Gastrocnemius medialis (tissue), 4 donors: ENCODE results near the gene MORN5.

Experiments
- CTCF ChIP-seq, 5 experiments: fragments of 450-650 bp in 3 of 5; fragments of 200-600 bp in 2 of 5; sonication (generic) in 2 of 5; IDR thresholded peaks in 4 of 5; conservative IDR thresholded peaks in 1 of 5; 1 replicate in 4 of 5; 2 replicates in 1 of 5; pipeline ENCODE4 v1.5.1; 2016 to 2019; ENCODE audit warnings: antibody characterized with exemption in 5 of 5, mild to moderate bottlenecking in 3 of 5, moderate library complexity in 3 of 5
- POLR2A ChIP-seq, 2 donors: fragments of 450-650 bp; IDR thresholded peaks; one replicate each; pipeline ENCODE4 v1.6.1; 2017; ENCODE audit warnings: antibody characterized with exemption in 2 of 2, mild to moderate bottlenecking in 2 of 2, moderate library complexity in 2 of 2

GRCh38 chr9:122216798-122217418 lies 57.2 kb downstream of the MORN5 start:
- no peak for TF ChIP-seq POLR2A (IDR thresholded peaks at IDR 0.05)
- TF ChIP-seq CTCF (IDR thresholded peaks at IDR 0.05 in 4 of 5, conservative IDR thresholded peaks at IDR 0.05 in 1 of 5), result no peak
